ENCODE data around the gene MAP3K12.

The MAP3K12 gene

DNA sequence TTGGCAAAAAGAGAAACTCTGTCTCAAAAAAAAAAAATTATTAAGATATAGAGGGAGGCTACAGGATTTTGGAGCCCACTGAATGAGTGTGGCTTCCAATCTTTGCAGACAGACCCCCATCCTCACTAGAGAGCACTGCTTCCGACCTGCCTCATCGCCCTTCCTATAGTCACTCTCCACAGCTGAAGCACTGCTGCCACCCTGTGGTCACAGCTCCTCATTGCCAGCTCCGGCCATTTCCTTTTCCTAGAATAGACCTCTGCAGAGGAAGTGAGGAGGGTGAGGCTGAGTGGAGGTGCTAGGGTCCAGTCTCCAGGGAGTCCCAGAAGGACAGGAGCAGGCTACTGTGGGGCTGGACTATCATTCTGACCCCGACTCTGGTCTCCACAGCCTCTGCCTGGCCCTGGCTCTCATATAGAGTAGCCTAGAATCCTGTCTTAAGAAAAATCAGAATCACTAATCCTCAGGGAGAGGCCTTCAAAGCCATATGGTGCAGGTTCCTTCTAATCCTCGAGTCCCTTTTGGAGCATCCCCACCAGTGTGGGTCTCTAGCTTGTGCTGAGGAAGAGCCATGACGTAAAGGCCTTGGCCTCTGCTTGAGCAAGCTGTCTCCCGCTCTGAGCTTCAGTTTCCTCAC, 9.4 kb upstream of the MAP3K12 start:
- DNase-seq, result peak; percentile 93 to 95

DNA sequence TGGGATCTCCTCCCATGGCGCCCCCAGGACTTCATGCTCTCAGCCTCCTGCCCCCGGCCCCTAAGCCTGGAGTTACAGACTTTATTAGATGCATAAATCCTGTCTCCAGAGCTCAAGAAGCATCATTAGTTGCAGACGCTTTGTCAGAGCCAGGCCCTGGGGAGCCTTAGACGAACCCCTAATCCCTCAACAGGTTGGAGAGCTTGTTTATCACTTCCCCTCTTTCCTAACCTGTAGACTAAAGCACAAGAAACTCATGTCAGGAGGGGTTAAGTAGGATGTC, 8.3 kb upstream of the MAP3K12 start:
- no peak for DNase-seq

DNA sequence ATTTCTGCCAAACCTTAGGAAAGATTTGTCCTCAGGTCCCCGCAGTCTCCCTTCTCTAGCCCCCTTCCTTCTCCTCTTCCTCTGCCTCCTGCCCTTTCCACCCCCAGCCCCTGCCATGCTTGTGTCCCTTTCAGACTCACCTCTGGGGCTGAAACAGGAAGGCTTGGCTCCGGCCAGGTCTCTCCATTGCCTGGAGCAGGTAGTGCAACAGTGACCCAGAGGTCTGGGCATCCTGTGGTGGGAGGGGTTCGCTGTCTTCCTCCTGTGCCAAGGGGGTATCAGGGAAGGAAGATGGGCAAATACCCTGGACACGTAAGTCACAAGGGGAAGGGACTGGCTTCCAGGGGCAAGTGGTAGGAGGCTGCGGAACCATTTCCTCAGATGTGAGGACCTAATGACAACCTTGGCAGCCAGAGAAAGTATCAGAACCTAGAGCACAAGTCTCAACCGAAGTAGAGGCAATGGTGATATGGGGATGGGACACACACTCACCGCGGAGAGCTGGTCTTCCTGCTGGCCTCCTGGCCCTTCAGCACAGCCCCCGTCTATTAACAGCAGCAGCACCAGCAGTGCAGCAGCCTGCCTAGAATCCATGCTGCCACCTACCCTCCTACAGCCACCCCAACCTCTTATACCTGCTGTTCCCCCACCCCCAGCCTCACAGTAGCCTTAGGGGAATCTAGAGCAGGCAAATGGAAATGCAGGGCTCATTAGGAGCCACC, 7.8 kb upstream of the MAP3K12 start, which contains the start of gene NPFF:
NPFF (minus strand) TSS at position 604 of the 722 bp plus-strand sequence; CDS start at position 594, 10 bp downstream.
- no peak for DNase-seq

DNA sequence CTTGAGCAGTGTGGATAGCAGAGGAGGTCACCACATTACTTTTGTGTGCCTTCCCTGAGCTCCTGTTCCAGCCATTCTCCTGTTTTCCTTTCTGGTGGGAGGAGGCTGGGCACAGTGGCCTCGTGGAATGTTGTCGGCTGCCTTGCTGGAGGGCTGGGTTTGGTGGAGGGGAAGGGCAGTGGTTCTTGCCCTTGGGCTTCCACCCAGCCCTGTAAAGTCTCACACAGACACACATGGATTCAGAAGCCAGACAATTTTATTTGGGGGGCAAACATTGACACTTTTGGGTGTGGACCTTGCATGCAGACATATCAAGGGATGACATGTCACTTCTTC, 7.2 kb upstream of the MAP3K12 start:
- no peak for DNase-seq

DNA sequence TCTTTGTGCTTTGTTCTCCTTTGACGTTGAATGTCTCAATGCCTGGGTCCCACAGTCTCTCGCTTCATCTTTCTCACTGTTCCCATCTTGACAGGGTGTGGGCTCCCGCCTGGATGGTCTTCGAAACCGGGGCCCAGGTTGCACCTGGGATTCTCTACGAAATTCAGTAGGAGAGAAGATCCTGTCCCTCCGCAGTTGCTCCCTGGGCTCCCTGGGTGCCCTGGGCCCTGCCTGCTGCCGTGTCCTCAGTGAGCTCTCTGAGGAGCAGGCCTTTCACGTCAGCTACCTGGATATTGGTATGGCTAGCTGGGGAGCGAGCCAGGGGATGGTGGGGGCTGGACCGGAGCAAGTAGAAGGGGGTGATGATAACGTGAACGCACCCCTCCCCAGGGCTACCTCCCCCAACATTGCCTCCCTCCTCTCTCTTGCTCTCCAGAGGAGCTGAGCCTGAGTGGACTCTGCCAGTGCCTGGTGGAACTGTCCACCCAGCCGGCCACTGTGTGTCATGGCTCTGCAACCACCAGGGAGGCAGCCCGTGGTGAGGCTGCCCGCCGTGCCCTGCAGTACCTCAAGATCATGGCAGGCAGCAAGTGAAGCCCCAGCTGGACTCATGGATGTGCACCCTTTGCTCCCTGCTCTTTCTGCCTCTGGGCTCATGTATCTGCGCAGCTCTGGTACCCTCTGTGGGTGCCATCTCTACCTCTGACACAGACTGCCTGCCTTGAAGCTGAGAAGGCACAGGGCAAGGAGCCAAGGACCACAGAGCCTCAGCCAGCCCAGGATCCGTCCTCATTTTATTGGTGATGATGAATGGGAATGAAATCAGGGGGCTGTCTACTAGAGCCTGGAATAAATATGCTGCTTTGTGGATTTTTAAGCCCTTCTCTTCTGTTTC, 6.5 kb upstream of the MAP3K12 start:
- no peak for DNase-seq

DNA sequence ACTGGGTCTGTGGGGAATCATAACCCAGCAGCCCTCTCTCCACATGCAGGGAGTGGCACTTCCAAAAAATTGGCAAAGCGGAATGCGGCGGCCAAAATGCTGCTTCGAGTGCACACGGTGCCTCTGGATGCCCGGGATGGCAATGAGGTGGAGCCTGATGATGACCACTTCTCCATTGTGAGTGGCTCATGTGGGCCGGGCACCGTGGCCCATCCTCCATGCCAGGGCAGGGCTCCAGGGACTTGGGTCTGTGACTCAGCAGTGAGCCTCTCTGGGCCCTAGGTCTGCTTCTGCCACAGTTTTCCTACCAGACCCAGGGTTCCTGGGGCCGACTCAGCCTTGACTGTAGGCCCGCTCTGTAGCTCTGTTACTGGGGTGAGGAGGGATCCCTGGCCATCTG, 5.8 kb upstream of the MAP3K12 start:
- DNase-seq, result no peak

DNA sequence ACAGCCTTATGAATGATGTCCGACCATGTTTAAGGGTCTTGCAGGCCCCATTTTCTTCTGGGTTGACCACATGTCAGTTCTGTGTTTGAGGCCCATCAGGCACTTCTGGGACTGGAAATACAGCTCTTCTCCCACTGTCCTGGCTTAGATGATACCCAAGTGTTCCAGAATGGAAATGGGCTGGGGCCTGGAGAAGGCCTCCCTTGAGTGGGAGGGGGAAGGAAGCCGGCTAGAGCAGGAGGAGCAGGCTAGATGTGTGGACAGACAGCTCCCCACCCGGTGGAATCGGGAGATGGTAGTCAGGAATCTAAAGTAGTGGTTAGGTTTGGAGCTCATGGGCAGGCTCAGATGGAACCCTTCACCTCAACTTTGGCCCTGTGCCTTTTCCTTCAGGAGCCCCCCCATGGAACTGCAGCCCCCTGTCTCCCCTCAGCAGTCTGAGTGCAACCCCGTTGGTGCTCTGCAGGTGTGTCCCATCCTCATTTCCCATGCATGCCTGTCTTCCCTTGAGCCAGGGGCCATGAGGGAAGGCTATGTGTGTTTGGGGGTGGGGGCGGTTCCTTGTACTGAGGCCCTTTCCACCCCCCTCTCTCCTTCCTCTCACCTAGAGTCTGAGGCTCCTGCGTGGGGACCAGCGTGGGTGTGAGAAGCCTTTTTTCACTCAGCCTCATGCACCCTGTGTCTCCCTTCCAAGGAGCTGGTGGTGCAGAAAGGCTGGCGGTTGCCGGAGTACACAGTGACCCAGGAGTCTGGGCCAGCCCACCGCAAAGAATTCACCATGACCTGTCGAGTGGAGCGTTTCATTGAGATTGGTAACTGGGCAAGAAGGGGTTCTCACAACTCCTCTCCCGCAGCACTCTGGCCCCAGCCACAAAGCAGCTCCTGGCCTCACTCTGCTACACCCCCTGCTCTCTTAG, 5.0 kb upstream of the MAP3K12 start:
- no peak for DNase-seq

DNA sequence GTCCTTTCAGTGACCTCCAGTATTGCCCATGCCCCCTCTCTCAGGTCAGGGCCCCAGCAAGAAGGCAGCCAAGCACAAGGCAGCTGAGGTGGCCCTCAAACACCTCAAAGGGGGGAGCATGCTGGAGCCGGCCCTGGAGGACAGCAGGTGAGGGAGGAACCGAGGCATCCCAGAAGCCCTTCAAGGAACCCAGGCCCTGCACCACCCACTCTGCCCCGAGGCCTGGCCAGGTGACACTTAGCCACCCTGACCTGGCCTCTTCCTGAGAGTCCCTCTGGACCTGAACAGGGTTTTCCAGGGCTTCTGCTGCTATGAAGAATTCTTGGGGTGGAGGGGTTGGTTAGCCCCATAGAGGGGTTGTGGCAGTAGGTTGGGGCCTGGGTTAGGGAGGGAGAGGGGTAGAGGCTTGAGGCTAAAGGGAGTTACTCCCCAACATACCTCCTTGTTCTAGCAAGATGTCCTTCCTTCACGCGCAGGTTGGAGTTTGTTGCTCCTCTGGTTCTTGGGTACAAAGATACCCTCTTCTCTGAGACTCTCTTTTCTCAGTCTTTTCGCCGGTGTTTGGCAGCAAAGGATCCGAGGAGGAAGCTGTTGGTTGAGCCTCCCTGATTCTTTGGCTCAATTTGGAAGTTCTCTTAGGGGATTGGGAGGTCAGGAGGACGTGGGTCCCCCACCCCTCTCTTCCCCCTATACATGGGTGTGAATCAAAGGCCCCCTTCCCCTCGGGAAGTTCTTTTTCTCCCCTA, 3.9 kb upstream of the MAP3K12 start:
- no peak for DNase-seq

DNA sequence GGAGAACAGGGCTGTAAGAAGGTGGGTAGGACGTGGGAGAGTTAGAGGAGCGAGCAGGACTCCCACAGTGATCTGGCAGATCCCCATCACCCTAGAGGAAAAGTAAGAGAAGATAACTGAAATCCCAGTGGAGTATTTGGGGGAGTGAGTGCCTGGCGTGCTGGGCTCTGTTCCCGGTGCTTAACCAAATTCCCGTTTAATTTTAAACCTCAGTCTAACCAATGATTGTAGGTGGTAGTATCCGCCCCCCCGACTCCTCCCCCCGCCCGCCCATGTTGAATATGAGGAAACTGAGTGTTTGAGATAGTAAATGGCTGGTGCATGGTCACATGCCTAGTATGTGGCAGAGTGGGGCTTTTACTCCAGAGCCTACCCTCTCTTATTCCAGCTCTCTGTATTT, 3.1 kb upstream of the MAP3K12 start:
- no peak for DNase-seq

DNA sequence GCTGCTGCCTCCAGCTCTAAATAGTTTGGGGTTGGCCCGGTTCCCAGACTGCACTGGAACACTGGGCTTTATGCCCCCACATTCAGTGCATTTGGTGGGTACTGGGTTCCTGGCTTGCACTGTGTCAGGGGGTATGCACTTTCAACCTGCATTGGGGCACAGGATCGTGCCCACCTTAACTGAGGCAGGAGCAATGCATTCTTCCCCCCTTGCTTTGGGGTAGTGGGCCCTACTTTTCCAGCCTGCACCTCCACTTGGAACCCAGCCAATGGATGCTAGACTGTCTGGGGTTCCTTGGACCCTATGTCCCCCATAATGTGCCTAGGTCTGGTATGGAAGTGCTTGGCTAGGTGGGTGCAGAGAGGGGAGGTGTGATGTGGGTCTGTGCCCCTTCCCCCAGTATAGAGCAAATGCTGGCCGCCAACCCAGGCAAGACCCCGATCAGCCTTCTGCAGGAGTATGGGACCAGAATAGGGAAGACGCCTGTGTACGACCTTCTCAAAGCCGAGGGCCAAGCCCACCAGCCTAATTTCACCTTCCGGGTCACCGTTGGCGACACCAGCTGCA, 2.4 kb upstream of the MAP3K12 start:
- no peak for DNase-seq

DNA sequence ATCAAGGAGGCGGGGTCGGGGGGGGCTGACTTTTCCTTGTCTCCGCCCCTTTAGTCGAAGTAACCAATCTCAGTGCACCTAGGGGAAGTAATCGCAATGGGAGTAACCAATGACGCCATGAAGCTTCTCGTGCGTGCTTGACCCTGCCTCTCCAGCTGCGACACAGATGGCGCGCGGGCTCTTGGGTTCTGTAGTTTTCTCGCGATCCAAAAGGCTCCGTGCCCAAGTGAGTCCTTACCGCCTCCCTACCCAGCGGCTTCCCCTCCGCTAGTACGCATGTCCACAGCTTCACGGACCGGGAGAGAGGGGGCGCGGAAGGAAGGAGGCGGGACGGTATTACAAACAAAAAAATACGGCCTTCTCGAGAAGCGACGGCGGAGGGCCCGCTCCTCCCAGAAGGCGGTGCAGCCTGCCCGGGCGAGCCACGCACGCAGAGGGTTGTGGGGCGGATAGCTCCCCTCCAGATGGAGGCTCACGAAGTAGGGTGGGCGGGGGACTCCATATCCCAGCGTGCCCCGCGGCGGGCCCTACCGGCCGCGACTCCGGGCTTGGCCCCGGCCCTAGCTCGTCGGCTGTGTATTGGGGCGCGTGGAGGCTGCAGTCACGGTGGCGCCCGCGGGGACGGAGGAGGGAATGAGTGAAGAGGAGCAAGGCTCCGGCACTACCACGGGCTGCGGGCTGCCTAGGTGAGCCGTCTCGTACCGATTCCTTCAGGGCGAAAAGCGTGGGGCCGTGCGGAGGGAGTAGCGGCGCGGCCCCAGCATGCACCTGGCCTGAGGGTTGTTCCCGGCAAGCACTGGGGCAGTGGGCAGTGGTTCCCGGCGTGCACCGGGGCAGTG, 1.7 kb upstream of the MAP3K12 start, which contains the start of gene TARBP2:
TARBP2 (plus strand) TSS at position 508 of the 839 bp plus-strand sequence; CDS start at position 634, 126 bp downstream.
- DNase-seq, result peak; percentile 99

DNA sequence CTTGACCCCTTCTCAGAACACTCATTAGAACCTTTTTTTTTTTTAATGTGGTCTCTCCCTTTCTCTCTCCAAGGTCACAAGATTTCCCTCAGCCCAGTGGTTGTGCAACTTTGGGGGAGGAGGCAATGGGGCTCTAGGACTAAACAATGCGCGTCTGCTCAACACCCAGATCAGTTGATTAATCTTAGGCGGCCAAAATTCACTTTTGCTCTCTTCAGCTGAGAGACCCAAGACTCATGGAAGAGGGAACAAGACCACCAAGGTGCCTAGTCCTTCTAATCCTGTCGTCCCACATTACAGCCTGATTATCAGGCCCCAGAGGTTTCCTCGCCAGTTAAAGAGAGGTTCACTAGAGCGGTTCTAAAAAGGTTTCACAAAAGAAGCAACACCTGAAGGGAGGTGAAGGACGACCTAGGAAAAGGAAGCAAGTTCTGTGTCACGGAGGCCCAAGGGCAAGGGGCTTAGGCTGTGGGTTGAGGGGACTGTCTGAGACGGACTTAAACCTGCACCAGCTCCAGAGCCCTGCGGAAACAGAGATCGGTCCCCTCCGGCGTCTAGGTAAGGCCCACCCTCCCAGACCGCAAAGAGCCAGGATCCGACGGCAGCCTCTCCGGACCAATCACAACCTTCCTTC, 1.0 kb upstream of the MAP3K12 start:
- DNase-seq, result no peak

DNA sequence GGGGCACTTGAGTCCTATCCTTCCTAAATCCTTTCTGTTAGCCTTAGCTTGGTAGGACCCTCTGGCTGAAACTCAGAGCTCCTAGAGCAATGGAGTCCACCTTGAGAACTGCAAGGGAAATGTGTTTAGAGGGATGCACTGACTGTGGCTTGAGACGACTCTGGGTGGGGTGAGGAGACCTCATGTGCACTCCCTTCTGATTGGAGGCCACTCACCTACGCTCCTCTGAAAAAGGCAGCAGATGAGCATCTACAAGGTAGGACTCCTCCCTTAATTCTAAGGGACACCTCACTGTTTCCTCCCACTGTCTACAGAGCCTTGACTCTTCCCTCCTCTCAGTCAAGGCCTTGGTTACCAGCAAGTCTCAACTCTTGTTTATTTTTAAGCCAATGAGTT, 1.0 kb downstream of the MAP3K12 start:
- DNase-seq, result no peak

DNA sequence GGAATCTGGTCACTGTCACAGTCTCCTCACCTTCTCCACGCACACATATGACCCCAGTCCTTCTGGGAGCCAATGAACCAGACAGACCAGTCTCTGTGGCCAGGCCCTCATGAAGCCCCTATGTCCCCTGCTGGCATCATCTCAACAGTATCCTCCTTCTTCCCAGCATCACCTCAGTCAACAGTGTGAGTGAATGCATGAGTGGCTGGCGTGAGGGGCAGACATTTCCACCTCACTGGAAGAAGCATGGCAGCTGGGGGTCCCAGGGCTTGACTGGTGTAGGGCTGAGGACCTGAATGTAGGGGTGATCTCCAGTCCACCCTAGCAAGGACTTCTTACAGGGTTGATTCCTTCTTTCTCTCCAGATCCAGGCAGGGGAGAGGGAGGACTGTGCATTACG, 1.8 kb downstream of the MAP3K12 start:
- DNase-seq, result no peak

DNA sequence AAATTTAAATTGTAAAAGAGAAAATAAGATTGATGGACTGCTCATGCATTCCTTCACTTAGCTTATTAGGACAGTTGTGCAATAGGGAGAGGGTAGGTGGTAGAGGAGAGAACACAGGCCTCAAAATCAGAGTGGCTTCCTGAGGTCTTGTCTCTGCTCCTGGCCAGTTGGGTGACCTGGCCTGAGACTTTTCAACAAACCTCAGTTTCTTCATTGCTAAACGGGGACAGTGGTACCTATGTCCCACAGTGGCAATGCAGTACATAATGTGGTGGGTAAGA, 2.6 kb downstream of the MAP3K12 start:
- no peak for DNase-seq

DNA sequence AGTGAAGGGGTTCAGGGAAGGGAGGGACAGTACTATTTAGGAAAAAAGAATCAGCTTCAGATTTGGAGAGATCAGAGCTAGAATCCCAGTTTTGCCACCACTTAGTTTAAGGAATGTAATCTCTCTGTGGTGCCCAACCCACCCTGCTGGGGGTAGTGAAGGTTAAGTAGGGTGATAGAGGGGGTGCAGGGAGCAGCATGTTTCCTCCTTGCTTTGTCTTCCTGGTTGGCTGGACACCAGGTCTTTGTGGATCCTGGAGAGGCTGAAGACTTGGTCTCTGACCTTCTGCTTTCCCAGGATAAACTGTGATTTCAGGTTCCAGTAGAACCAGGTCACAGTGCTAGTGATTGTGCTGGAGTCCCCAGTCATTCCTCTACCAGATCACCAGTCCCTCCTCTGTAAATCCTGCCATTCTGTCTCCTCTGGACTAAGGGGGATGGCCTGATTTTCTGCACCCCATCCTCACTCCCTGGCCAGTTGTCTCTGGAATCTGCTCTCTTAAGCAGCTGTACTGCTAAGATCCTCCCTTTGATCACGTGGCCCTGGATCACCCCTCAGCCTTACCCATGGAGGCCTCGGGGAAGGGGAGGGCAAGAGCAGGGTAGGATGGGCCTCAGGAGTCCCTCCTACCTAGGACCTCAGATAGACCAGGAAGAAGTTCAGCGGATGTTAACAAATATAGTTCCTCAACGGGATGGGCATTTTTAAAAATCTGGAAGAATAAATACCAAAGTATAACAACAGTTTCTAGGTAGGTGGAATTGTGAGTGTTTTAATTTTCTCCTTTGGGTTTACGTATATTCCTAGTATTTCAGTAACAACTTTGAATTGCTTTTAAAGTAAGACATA, 3.1 kb downstream of the MAP3K12 start:
- no peak for DNase-seq

DNA sequence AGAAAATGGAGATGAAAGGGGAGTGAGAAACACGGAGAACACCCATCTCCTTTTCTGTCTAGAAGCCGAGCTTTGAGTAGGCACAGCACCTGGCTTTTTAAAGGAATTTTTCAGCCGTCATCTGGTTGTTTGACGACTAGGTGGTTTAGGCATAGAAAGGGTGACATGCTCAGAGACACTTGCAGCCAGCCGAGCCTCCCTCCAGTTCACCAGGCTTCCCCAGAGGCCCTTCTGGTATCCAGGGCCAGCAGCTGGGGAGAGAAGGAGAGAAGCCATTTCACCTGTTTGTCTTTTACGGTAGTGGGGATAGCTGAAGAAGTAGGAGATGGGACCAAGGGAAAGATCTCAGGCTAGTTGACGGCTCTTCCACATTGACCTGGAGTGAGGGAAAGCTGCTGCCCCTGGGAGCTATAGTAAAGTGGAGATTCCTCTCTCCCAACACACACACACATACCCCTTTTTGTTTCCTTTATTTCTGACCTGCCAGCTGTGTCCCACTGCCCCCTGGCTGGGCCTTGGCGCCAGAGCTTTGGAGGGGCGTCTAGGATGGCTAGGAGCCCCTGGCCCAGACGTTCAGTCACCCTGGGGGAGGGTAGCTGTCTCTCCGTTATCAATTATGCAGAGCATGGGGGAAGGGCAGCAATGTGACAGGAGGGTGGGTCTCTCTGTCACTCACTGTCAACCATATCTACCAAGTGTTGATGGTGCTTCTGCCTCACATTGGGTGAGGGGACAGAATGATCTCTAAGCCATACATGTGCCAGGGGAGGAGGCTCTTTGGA, 5.5 kb downstream of the MAP3K12 start:
- no peak for DNase-seq

DNA sequence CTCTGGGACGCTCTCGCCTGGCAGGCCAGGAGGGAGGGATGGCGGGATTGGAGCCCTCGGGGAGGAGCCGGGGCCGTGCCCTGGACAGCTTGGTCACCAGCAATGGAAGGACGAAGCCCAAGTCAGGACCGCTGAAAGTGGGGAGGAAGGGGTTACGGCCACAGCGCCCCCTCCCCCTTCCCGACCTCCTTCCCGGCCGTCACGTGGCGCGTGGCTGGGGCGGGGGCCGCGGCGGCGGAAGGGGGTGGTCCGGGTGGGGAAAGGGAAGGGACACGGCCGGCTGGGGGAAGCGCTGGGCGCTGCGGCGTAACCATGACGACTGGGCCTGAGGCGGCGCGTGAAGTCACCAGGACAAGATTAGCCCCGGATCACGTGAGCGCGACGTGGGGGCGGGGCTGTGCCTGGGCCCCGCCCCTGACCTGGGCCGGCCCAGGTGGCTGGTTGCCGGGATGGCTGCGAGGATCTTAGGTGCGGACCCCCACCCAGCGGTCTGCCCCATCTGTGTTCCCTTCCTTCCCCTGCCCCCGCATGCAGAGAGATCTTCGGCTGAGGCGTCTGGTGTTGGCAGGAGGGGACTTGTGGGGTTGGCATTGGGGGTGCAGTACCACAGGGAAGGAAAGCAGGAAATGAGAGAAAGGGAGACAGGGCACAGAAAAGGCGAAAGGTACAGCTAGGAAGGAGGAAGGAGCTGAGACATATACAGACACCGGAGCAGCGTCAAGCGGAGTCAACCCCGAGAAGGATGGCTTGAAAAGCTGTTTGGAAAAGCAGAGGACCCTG, 6.2 kb downstream of the MAP3K12 start:
- peak; percentile 90 to 91 for DNase-seq

All from activated T-cell treated with anti-CD3 and anti-CD28 coated beads, Interleukin-2, amount 50 U/mL, for 48 hours (primary cell).